ENCODE results near the gene ADGRV1.

ADGRV1 gene

GRCh38 chr5:90803381-90803780 lies 244.8 kb downstream of the ADGRV1 start:
- DNase-seq (no peak), ATAC-seq (ENCODE audit: insufficient read depth, low read depth) (no peak)
- no peaks in the 10 kb centered on the region for H3K79me2 ChIP-seq (ENCODE audit: insufficient read depth, low read length)
- H3K4me3 ChIP-seq (ENCODE audit: low read depth in 1 of 2, low read length in 2 of 2): no peak overlapping the region
- H3K27ac ChIP-seq (ENCODE audit: low read length): no peak overlapping the region
- TF ChIP-seq CTCF (IDR thresholded peaks at IDR 0.05; ENCODE audit: borderline replicate concordance, extremely low read depth, low read length, poor library complexity, severe bottlenecking) (no peak), EZH2 (IDR thresholded peaks at IDR 0.05; ENCODE audit: borderline replicate concordance, low read depth, low read length, severe bottlenecking) (no peak)
- no peak overlapping the region for H2AFZ ChIP-seq (ENCODE audit: low read depth, low read length)
- no peak overlapping the region for H3K4me2 ChIP-seq (ENCODE audit: insufficient read depth, low read length)
- H3K4me1 ChIP-seq (ENCODE audit: insufficient read depth, low read length): no peaks in the 10 kb centered on the region
- H3K36me3 ChIP-seq (ENCODE audit: insufficient read depth, low read length): no peaks in the 10 kb centered on the region
- no peaks in the 10 kb centered on the region for H4K20me1 ChIP-seq (ENCODE audit: insufficient read depth, low read length)
- H3K27me3 ChIP-seq (ENCODE audit: insufficient read depth, low read length, poor library complexity): no peaks in the 10 kb centered on the region
- no peaks in the 10 kb centered on the region for H3K9me3 ChIP-seq (ENCODE audit: insufficient read depth, low read length, severe bottlenecking)
- no peak overlapping the region for H3K9ac ChIP-seq (ENCODE audit: low read depth, low read length)

- Histone ChIP-seq H3K36me3 (ENCODE audit: insufficient read depth, low read length) (no peaks in the 10 kb centered on the region), H3K79me2 (ENCODE audit: insufficient read depth, low read length) (no peaks in the 10 kb centered on the region), H3K4me3 (ENCODE audit: low read depth in 1 of 2, low read length in 2 of 2) (no peak overlapping the region), H4K20me1 (ENCODE audit: insufficient read depth, low read length) (no peaks in the 10 kb centered on the region), H2AFZ (ENCODE audit: low read depth, low read length) (no peak overlapping the region), H3K4me2 (ENCODE audit: insufficient read depth, low read length) (no peak overlapping the region), H3K27ac (ENCODE audit: low read length) (no peak overlapping the region), H3K27me3 (ENCODE audit: insufficient read depth, low read length, poor library complexity) (no peaks in the 10 kb centered on the region), H3K9ac (ENCODE audit: low read depth, low read length) (no peak overlapping the region), H3K4me1 (ENCODE audit: insufficient read depth, low read length) (no peaks in the 10 kb centered on the region), H3K9me3 (ENCODE audit: insufficient read depth, low read length, severe bottlenecking) (no peaks in the 10 kb centered on the region)
- ATAC-seq (ENCODE audit: insufficient read depth, low read depth) (no peak), DNase-seq (no peak)
- TF ChIP-seq EZH2 (IDR thresholded peaks at IDR 0.05; ENCODE audit: borderline replicate concordance, low read depth, low read length, severe bottlenecking) (no peak), CTCF (IDR thresholded peaks at IDR 0.05; ENCODE audit: borderline replicate concordance, extremely low read depth, low read length, poor library complexity, severe bottlenecking) (no peak)
Measured at GRCh38 chr5:90803876-90804275, 245.3 kb downstream of the ADGRV1 start.

GRCh38 chr5:90807496-90807895 lies 248.9 kb downstream of the ADGRV1 start:
- no peak for TF ChIP-seq CTCF (IDR thresholded peaks at IDR 0.05; ENCODE audit: borderline replicate concordance, extremely low read depth, low read length, poor library complexity, severe bottlenecking)
- TF ChIP-seq EZH2 (IDR thresholded peaks at IDR 0.05; ENCODE audit: borderline replicate concordance, low read depth, low read length, severe bottlenecking): no peak
- Histone ChIP-seq H2AFZ (ENCODE audit: low read depth, low read length) (no peak overlapping the region), H3K9me3 (ENCODE audit: insufficient read depth, low read length, severe bottlenecking) (no peaks in the 10 kb centered on the region), H3K9ac (ENCODE audit: low read depth, low read length) (no peak overlapping the region), H3K36me3 (ENCODE audit: insufficient read depth, low read length) (no peaks in the 10 kb centered on the region), H3K27ac (ENCODE audit: low read length) (no peak overlapping the region), H4K20me1 (ENCODE audit: insufficient read depth, low read length) (no peaks in the 10 kb centered on the region), H3K79me2 (ENCODE audit: insufficient read depth, low read length) (no peaks in the 10 kb centered on the region), H3K4me3 (ENCODE audit: low read depth in 1 of 2, low read length in 2 of 2) (no peak overlapping the region), H3K27me3 (ENCODE audit: insufficient read depth, low read length, poor library complexity) (no peaks in the 10 kb centered on the region), H3K4me1 (ENCODE audit: insufficient read depth, low read length) (no peaks in the 10 kb centered on the region), H3K4me2 (ENCODE audit: insufficient read depth, low read length) (no peak overlapping the region)
- DNase-seq: no peak
- no peak for ATAC-seq (ENCODE audit: insufficient read depth, low read depth)

Measured in DND-41 (cell line).